SJSA1 (cell line): ENCODE results near the gene CA4. TPM values are rescaled to one million over a fixed set of nuclear protein-coding genes. Genes with fewer than 3 reads are reported as not detected.
A peak's percentile ranks its signal among the peaks of the same experiment; 100 is the strongest.
"Not testable (repeated sequence)": the region's sequence is repeated elsewhere in the genome, so short reads cannot be mapped to it uniquely, and the experiment has no call there.

Experiments
- DNase-seq, 2 experiments: peaks; one replicate each; pipeline ENCODE4 v3.0.0-alpha.2; 2015 to 2020; ENCODE audit warnings: low spot score in 2 of 2, low read depth in 1 of 2
- H3K27ac ChIP-seq: fragments of 250-450 bp; sonication (Bioruptor Pico); 2 replicates; pipeline ENCODE4 v1.5.1; 2020; ENCODE audit warnings: mild to moderate bottlenecking, moderate library complexity
- H3K27me3 ChIP-seq: fragments of 250-450 bp; sonication (Bioruptor Pico); replicated peaks from 2 replicates; pipeline ENCODE4 v1.5.1; 2020; ENCODE audit warnings: mild to moderate bottlenecking, moderate library complexity
- H3K36me3 ChIP-seq: fragments of 250-450 bp; sonication (Bioruptor Pico); 2 replicates; pipeline ENCODE4 v1.5.1; 2020; ENCODE audit warnings: mild to moderate bottlenecking
- H3K4me1 ChIP-seq: fragments of 250-450 bp; sonication (Bioruptor Pico); replicated peaks from 2 replicates; pipeline ENCODE4 v1.6.1; 2021; ENCODE audit warnings: mild to moderate bottlenecking
- H3K4me3 ChIP-seq: fragments of 250-450 bp; sonication (Bioruptor Pico); 2 replicates; pipeline ENCODE4 v1.5.1; 2020; ENCODE audit warnings: mild to moderate bottlenecking
- H3K9me3 ChIP-seq: fragments of 250-450 bp; sonication (Bioruptor Pico); replicated peaks from 2 replicates; pipeline ENCODE4 v1.5.1; 2020; ENCODE audit warnings: mild to moderate bottlenecking
- total RNA-seq: library from RNA; depleted of rRNA; stranded (reverse); fragments of >200 nt; shearing (Covaris generic); gene quantifications from 2 replicates; pipeline ENCODE4 v1.2.3, GENCODE V29; 2014; rRNA removed

The CA4 gene
- total RNA-seq = not detected in 2 replicates

- Histone ChIP-seq H3K27me3 (peaks cover 83% of the 10 kb centered on the region), H3K4me1 (peaks cover 8% of the 10 kb centered on the region), H3K4me3 (no peak within 1 kb of the TSS), H3K27ac (no peak within 1 kb of the TSS), H3K9me3 (peaks cover 2% of the 10 kb centered on the region; the same call in 1 of the 2 replicates), H3K36me3 (no peaks in the 10 kb centered on the region)
- no peak for DNase-seq
Observed at GRCh38 chr17:60149691-60150582, at the start of gene CA4. Gene CA4, plus strand, starts transcription at chr17:60149973. Its CDS starts 62 bp downstream, at chr17:60150035.

- not testable (repeated sequence) for DNase-seq, H3K4me3 ChIP-seq, H3K27me3 ChIP-seq, H3K36me3 ChIP-seq, H3K9me3 ChIP-seq
- Histone ChIP-seq H3K27ac (peak overlapping the region; percentile 50), H3K4me1 (peaks cover 25% of the 10 kb centered on the region)
Observed at GRCh38 chr17:60100577-60100976, 49.2 kb upstream of the CA4 start.

GRCh38 chr17:60102015-60102631 lies 47.6 kb upstream of the CA4 start:
- not testable (repeated sequence) for H3K4me3 ChIP-seq, DNase-seq, H3K36me3 ChIP-seq, H3K9me3 ChIP-seq, H3K27me3 ChIP-seq
- Histone ChIP-seq H3K4me1 (peaks cover 38% of the 10 kb centered on the region), H3K27ac (0 out of 2 replicates have a peak overlapping the region, but pooled peaks have one; percentile 13)

GRCh38 chr17:60102632-60103096 lies 47.1 kb upstream of the CA4 start:
- peak in 1 of 2 experiments; percentile 25 for DNase-seq
- Histone ChIP-seq H3K4me1 (peaks cover 44% of the 10 kb centered on the region), H3K27ac (no peak overlapping the region)

GRCh38 chr17:60103957-60104356 lies 45.8 kb upstream of the CA4 start:
- no peaks in the 10 kb centered on the region for H3K36me3 ChIP-seq
- H3K9me3 ChIP-seq = no peaks in the 10 kb centered on the region
- no peak overlapping the region for H3K27ac ChIP-seq
- peak in 1 of 2 experiments; percentile 9 for DNase-seq
- peaks cover 37% of the 10 kb centered on the region for H3K4me1 ChIP-seq
- no peak overlapping the region for H3K4me3 ChIP-seq
- H3K27me3 ChIP-seq = no peaks in the 10 kb centered on the region

More at GRCh38 chr17:60102632-60103096, 47.1 kb upstream of the CA4 start:
- H3K36me3 ChIP-seq = no peaks in the 10 kb centered on the region
- H3K27me3 ChIP-seq = no peaks in the 10 kb centered on the region
- no peaks in the 10 kb centered on the region for H3K9me3 ChIP-seq
- no peak overlapping the region for H3K4me3 ChIP-seq

- DNase-seq = peak; percentile 53 to 67
- Histone ChIP-seq H3K27ac (no peak overlapping the region), H3K9me3 (no peaks in the 10 kb centered on the region), H3K4me3 (no peak overlapping the region), H3K36me3 (no peaks in the 10 kb centered on the region), H3K4me1 (peaks cover 33% of the 10 kb centered on the region), H3K27me3 (no peaks in the 10 kb centered on the region)
Observed at GRCh38 chr17:60106340-60107059, 43.3 kb upstream of the CA4 start.

GRCh38 chr17:60107526-60108257 lies 42.1 kb upstream of the CA4 start:
- H3K4me3 ChIP-seq = no peak overlapping the region
- H3K9me3 ChIP-seq = no peaks in the 10 kb centered on the region
- H3K27me3 ChIP-seq = no peaks in the 10 kb centered on the region
- no peak overlapping the region for H3K27ac ChIP-seq
- H3K36me3 ChIP-seq = no peaks in the 10 kb centered on the region
- H3K4me1 ChIP-seq = peaks cover 24% of the 10 kb centered on the region
- DNase-seq = peak in 1 of 2 experiments; percentile 39

- H3K36me3 ChIP-seq, H3K9me3 ChIP-seq, H3K27ac ChIP-seq, H3K4me3 ChIP-seq, DNase-seq, H3K27me3 ChIP-seq: not testable (repeated sequence)
- H3K4me1 ChIP-seq = peaks cover 21% of the 10 kb centered on the region
Observed at GRCh38 chr17:60108309-60108708, 41.5 kb upstream of the CA4 start.

- Histone ChIP-seq H3K27me3 (no peaks in the 10 kb centered on the region), H3K4me3 (no peak overlapping the region), H3K27ac (no peak overlapping the region), H3K36me3 (no peaks in the 10 kb centered on the region), H3K9me3 (no peaks in the 10 kb centered on the region), H3K4me1 (peaks cover 21% of the 10 kb centered on the region)
- no peak for DNase-seq
Observed at GRCh38 chr17:60108712-60109111, 41.1 kb upstream of the CA4 start.

GRCh38 chr17:60109161-60109560 lies 40.6 kb upstream of the CA4 start:
- no peaks in the 10 kb centered on the region for H3K27me3 ChIP-seq
- H3K4me3 ChIP-seq = no peak overlapping the region
- no peaks in the 10 kb centered on the region for H3K36me3 ChIP-seq
- no peak for DNase-seq
- H3K9me3 ChIP-seq = no peaks in the 10 kb centered on the region
- peaks cover 21% of the 10 kb centered on the region for H3K4me1 ChIP-seq
- no peak overlapping the region for H3K27ac ChIP-seq

- no peaks in the 10 kb centered on the region for H3K27me3 ChIP-seq
- H3K4me1 ChIP-seq = peaks cover 21% of the 10 kb centered on the region
- no peak overlapping the region for H3K4me3 ChIP-seq
- DNase-seq = no peak
- H3K9me3 ChIP-seq = no peaks in the 10 kb centered on the region
- H3K36me3 ChIP-seq = no peaks in the 10 kb centered on the region
- no peak overlapping the region for H3K27ac ChIP-seq
Observed at GRCh38 chr17:60110586-60110985, 39.2 kb upstream of the CA4 start.

GRCh38 chr17:60111661-60112060 lies 38.1 kb upstream of the CA4 start:
- H3K4me3 ChIP-seq, H3K9me3 ChIP-seq, DNase-seq, H3K36me3 ChIP-seq, H3K27me3 ChIP-seq, H3K27ac ChIP-seq: not testable (repeated sequence)
- peaks cover 13% of the 10 kb centered on the region for H3K4me1 ChIP-seq

- H3K36me3 ChIP-seq, H3K27me3 ChIP-seq, DNase-seq, H3K4me3 ChIP-seq, H3K27ac ChIP-seq, H3K9me3 ChIP-seq, H3K4me1 ChIP-seq: not testable (repeated sequence)
Observed at GRCh38 chr17:60115364-60115763, 34.4 kb upstream of the CA4 start.
